ENCODE measurements around the gene METTL8.

METTL8 gene

DNA sequence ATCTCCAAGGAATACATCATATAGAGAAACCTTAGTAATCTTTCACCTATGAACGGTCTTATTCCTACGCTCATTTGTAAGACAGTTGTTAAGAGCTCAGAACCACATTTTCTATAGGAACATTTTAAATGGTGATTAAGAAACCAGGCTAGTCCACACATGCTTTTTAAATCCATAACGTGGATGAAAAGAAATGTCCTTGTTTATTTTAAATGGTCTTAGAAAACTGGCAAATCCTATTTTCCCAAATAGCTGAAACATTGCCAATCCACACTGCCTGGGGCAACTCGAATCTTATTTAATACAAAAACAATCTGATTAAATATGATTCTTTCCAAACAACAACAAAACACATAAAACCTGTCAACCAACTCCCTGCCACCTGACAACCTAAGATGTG lies 23.7 kb downstream of the METTL8 start:
- TF ChIP-seq, protein P1, sequence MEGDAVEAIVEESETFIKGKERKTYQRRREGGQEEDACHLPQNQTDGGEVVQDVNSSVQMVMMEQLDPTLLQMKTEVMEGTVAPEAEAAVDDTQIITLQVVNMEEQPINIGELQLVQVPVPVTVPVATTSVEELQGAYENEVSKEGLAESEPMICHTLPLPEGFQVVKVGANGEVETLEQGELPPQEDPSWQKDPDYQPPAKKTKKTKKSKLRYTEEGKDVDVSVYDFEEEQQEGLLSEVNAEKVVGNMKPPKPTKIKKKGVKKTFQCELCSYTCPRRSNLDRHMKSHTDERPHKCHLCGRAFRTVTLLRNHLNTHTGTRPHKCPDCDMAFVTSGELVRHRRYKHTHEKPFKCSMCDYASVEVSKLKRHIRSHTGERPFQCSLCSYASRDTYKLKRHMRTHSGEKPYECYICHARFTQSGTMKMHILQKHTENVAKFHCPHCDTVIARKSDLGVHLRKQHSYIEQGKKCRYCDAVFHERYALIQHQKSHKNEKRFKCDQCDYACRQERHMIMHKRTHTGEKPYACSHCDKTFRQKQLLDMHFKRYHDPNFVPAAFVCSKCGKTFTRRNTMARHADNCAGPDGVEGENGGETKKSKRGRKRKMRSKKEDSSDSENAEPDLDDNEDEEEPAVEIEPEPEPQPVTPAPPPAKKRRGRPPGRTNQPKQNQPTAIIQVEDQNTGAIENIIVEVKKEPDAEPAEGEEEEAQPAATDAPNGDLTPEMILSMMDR (IDR thresholded peaks at IDR 0.05; ENCODE audit: borderline replicate concordance, control extremely low read depth, extremely low read depth, insufficient read depth, missing control alignments), result no peak
- in situ Hi-C loops (cut with MboI; ENCODE audit: low sequenced_read_pairs, unreplicated experiment), result loop anchor here (10.0 kb wide), 1 partner anchor 85 kb away; no protein-coding TSS in a partner anchor
- no peak for DNase-seq (ENCODE audit: low spot score)

DNA sequence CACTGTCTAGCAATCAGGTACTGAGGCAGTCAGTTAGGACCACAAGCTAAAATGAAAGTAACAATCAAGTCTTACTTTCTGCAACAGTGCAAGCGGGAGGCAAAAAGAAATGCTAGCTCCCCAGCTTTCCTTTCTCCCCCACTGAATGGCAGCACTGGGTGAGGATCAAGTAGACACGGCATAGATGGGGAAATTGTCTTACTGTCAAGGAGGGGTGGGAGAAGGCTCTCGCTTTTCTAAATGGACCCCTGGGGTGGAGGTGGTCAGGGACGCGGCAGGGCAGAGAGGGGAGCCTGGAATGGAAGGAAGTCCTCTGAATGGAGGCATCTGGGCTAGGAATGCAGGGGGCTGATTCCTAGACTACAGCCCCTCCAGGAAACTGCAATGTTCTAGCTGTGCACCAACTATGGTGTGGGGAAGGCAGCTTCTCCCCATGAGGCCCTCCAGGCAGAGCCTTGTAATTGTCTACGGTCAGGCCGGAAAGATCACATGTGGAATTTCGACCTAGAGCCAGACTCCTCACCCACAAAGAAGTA lies 24.3 kb downstream of the METTL8 start:
- in situ Hi-C loops (cut with MboI; ENCODE audit: low sequenced_read_pairs, unreplicated experiment), result no loop called here
- DNase-seq (ENCODE audit: low spot score), result no peak
- TF ChIP-seq, protein P1 (IDR thresholded peaks at IDR 0.05; ENCODE audit: borderline replicate concordance, control extremely low read depth, extremely low read depth, insufficient read depth, missing control alignments), result no peak

DNA sequence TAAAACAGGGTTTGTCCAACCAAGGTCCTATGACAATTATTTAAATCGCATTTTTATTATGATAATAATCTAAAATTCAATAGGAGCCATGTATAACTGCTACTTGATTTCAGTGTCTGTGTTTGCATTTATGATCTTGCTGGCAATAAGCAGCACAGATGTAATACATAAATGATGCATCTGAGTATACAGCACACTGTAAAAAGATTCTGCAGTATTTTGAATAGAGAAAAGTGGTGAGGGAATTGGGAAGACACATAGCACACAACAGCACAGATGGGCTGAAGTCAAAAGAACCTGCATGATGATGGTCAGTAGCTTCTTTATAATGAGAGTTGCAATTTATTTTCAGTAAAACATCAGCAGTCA lies 26.1 kb downstream of the METTL8 start:
- no peak for DNase-seq (ENCODE audit: low spot score)
- TF ChIP-seq, protein P1 (IDR thresholded peaks at IDR 0.05; ENCODE audit: borderline replicate concordance, control extremely low read depth, extremely low read depth, insufficient read depth, missing control alignments), result no peak
- in situ Hi-C loops (cut with MboI; ENCODE audit: low sequenced_read_pairs, unreplicated experiment), result no loop called here

DNA sequence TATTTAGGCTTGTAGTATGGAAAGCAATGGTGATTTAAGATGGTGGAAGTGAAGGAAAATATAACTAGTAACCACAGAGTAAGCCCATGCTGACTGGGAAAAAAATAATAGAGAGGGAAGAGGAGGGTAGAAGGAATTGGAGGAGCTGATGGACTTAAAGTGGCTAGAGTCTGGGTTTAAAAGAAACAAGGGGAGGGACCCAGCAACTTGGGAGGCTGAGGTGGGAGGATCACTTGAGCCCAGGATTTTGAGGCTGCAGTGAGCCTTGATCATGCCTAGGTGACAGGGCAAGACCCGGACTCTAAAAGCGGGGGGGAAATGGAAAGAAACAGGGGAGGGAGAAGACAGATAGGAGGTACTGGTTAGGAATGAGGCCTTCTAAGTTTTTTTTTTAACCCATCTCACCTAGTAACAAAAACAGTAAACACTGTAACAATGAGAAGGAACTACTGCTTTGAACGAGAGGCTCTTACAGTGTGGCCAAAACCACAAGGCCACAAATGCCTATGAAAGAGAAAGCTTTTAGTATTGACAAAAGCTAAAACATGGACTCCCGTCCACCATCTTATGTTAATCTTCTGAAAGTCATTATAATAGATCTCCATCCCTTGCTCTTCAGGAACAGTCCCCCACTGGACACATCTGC lies 26.6 kb downstream of the METTL8 start:
- TF ChIP-seq, protein P1 (IDR thresholded peaks at IDR 0.05; ENCODE audit: borderline replicate concordance, control extremely low read depth, extremely low read depth, insufficient read depth, missing control alignments), result no peak
- in situ Hi-C loops (cut with MboI; ENCODE audit: low sequenced_read_pairs, unreplicated experiment), result no loop called here
- peak; percentile 36 for DNase-seq (ENCODE audit: low spot score)

DNA sequence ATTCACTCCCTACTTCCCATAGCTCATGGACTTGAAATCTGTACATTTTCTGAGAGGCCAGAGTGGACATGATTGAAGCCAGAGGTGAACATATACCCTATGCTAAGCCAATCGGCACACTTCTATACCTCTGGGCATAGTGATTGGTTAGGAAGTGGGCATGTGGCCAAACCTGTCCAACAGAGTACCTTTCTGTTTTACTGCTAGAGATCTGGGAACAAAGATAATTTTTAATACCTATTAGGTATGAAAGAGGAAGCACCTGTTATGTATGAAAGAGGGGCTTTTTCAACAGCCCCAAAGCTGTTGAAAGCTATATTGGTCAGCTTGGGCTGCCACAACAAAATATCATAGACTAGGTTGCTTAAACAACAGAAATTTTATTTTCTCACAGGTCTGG lies 27.7 kb downstream of the METTL8 start:
- in situ Hi-C loops (cut with MboI; ENCODE audit: low sequenced_read_pairs, unreplicated experiment), result no loop called here
- TF ChIP-seq, protein P1 (IDR thresholded peaks at IDR 0.05; ENCODE audit: borderline replicate concordance, control extremely low read depth, extremely low read depth, insufficient read depth, missing control alignments), result no peak

DNA sequence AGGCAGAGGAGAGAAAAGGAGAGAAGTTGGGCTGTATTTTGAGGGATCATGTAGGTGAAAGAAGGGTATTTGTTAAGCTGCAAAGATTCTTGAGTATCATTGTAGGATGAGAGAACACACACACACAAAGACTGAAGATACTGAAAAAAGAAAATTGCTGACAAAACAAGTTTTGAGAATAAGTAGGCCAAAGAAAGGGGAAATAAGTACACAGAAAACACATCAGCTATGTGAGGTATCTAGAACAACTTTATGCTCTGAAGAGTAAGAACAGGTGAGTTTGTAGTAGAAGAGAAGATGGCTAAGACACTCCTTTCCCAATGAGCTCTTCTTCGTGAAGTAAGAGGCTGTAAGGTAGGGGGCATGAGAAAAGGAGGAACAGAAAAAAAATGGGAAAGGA lies 28.2 kb downstream of the METTL8 start:
- in situ Hi-C loops (cut with MboI; ENCODE audit: low sequenced_read_pairs, unreplicated experiment), result no loop called here
- TF ChIP-seq, protein P1 (IDR thresholded peaks at IDR 0.05; ENCODE audit: borderline replicate concordance, control extremely low read depth, extremely low read depth, insufficient read depth, missing control alignments), result no peak
- no peak for DNase-seq (ENCODE audit: low spot score)

More for the DNA sequence above, 27.7 kb downstream of the METTL8 start:
- no peak for DNase-seq (ENCODE audit: low spot score)
